Lower leg skin (tissue), 3 donors: Measurements from ENCODE around the gene ADARB2.

Experiments
- CTCF ChIP-seq, 3 donors: fragments of 450-650 bp; IDR thresholded peaks; one replicate each; pipeline ENCODE4 v1.5.1; 2016; ENCODE audit warnings: antibody characterized with exemption in 3 of 3, mild to moderate bottlenecking in 3 of 3, moderate library complexity in 2 of 3
- POLR2A ChIP-seq, 2 donors: fragments of 450-650 bp; IDR thresholded peaks; one replicate each; pipeline ENCODE4 v1.6.1; 2016 to 2017; ENCODE audit warnings: antibody characterized with exemption in 2 of 2, mild to moderate bottlenecking in 1 of 2, moderate library complexity in 1 of 2

- no peak for TF ChIP-seq POLR2A (IDR thresholded peaks at IDR 0.05)
- no peak for TF ChIP-seq CTCF (IDR thresholded peaks at IDR 0.05)
These were observed 159.4 kb downstream of the ADARB2 start for GRCh38 chr10:1577945-1578344.
